PFSK-1 (cell line): Measurements from ENCODE around the gene XRCC4.

Source experiments
- POLR2AphosphoS5 ChIP-seq: IDR thresholded peaks from 2 replicates; pipeline ENCODE4 v1.6.1; 2012; ENCODE audit warnings: low read depth, mild to moderate bottlenecking, control low read depth, low read length, moderate library complexity
- TAF1 ChIP-seq: IDR thresholded peaks from 2 replicates; pipeline ENCODE4 v1.6.1; 2012; ENCODE audit warnings: low read length, control low read depth, borderline replicate concordance; ENCODE audit not compliant: insufficient read depth
- TF ChIP-seq, protein P1 (sequence below), 2 experiments: IDR thresholded peaks; 2 replicates each; pipeline versions ENCODE4 v1.6.1 to v1.8.0; 2011 to 2012; ENCODE audit warnings: low read depth in 2 of 2, low read length in 2 of 2, control low read depth in 1 of 2, inconsistent platforms in 1 of 2, mild to moderate bottlenecking in 1 of 2, moderate library complexity in 1 of 2; ENCODE audit not compliant: insufficient read depth in 1 of 2

DNA sequence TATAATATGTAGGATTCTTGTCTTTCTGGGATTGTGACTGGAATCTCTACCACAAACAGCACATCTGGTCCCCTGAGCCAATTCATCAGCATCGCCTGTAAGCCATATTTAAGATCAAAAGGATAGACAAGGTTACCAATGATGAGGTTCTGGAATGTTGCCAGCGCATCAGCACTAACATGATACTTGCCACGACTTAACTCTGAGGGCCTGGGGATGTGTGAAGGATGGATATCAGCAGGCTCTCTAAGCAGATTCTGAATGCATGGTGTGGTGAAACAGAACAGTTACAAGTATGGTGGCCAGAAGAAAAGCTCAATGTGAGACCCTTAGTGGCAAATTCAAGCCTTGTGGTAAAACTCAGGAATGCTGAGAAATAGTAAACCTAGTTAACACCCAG, 143.0 kb downstream of the XRCC4 start:
- TF ChIP-seq POLR2AphosphoS5 (no peak), TAF1 (no peak)
- TF ChIP-seq, protein P1, sequence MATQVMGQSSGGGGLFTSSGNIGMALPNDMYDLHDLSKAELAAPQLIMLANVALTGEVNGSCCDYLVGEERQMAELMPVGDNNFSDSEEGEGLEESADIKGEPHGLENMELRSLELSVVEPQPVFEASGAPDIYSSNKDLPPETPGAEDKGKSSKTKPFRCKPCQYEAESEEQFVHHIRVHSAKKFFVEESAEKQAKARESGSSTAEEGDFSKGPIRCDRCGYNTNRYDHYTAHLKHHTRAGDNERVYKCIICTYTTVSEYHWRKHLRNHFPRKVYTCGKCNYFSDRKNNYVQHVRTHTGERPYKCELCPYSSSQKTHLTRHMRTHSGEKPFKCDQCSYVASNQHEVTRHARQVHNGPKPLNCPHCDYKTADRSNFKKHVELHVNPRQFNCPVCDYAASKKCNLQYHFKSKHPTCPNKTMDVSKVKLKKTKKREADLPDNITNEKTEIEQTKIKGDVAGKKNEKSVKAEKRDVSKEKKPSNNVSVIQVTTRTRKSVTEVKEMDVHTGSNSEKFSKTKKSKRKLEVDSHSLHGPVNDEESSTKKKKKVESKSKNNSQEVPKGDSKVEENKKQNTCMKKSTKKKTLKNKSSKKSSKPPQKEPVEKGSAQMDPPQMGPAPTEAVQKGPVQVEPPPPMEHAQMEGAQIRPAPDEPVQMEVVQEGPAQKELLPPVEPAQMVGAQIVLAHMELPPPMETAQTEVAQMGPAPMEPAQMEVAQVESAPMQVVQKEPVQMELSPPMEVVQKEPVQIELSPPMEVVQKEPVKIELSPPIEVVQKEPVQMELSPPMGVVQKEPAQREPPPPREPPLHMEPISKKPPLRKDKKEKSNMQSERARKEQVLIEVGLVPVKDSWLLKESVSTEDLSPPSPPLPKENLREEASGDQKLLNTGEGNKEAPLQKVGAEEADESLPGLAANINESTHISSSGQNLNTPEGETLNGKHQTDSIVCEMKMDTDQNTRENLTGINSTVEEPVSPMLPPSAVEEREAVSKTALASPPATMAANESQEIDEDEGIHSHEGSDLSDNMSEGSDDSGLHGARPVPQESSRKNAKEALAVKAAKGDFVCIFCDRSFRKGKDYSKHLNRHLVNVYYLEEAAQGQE (IDR thresholded peaks at IDR 0.05; ENCODE audit: insufficient read depth in 1 of 2, low read depth in 2 of 2, low read length in 2 of 2): no peak
